Bladder microvascular endothelial cell (primary cell): ENCODE results near the gene ACOT12. TPM values are rescaled to one million over a fixed set of nuclear protein-coding genes. Genes with fewer than 3 reads are reported as not detected.

Experiments used
- total RNA-seq: library from RNA; depleted of rRNA; stranded (reverse); fragments of >200 nt; gene quantifications from 2 replicates; pipeline ENCODE4 v1.2.3, GENCODE V29; 2014

ACOT12 gene
- total RNA-seq, result not detected in 2 replicates

DNA sequence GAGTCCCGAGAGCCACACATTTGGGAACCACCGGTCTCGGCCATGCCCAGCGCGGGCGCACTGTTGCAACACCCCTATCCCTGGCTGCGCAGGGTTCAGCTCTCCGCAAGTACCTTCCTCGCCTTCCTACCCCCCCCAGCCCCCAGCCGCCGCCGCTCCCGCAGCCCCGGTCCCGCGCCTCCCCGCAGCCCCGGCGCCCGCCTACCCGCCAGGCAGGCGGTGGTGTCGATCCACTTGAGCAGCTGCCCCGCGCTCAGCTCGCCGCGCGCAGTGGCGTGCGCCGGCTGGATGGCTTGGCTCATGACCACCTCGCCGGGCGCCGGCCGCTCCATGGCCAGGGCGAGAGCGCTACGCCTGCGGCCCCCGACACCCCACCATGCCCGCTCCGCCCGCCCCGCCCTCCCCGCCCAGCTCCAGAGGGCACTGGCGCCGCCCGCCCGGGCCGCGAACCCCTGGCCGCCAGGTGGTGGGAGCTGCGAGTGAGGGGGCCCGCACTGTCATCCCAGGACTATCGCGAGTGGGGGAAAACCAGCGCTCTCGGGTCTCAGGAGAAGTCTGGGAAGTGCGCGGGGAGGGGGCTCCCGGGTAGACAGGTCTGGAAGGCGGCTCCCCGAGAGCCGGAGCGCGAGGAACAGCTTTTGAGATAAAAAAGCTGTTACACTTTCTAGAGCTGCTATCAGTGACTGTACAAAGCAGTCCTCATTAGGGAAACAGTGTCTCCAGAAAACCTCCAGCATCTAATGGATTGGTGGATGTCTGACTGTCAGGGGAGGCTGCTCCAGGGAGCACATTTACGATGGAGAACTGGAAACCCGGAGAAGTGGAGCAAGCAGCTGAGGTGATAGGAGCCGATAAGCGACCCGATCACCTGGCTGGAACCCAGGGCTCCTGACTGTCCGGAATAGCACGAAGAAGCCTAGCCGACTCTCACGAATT lies at the start of gene ACOT12:
Gene ACOT12 (minus strand): TSS at position 352 of the 936 bp plus-strand sequence. CDS start 20 bp downstream, at position 332.

DNA sequence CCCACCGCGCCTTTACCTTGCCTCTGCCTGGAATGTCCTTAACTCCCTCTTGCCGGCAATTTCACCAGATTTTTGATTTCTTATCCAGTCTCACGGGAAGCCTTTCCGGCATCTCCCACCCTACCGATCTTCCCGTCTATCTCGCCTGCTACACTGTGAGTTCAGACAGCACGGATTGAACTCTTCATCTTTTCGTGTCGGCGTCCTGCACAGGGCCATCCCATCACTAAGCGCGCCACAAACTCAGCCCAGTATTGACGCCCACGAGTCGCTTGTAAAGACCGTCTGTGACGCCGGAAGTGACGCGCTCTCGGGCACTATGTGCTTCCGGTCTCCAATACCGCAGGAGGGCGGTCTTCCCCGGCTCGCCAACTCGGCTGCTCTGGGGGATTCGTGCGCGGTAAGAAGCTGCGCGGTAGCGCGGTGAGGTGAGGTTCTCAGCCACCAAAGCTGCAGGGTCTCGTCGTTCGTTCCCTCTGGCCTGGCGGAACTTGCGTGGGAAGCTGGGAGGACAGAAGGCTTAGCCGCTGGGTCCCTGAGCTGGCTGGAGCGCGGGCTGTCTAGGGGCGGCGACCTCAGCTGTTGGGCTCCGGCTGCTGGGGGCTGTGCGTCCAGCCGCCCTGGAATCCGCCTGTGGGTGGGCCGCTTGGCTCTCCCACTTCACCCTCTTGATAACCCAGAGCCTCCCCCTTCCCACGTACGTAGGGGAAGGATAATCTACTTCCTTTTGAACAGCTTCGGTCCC lies 92.5 kb downstream of the ACOT12 start, which contains the start of gene ZCCHC9:
Gene ZCCHC9 (plus strand): TSS at position 317 of the 745 bp plus-strand sequence. CDS start 3,171 bp downstream, outside the sequence.

Other genes with a start within 250 kb of the ACOT12 start
- 0.16 and 0.25 TPM in 2 replicates for gene CKMT2, start 160.8 kb downstream of the ACOT12 start, total RNA-seq
- gene ZCCHC9, start 92.5 kb downstream of the ACOT12 start, total RNA-seq, result 11.8 and 17.1 TPM in 2 replicates